Adipose tissue (tissue), 3 donors: Measurements from ENCODE around the gene EPG5. TPM values are rescaled to one million over a fixed set of nuclear protein-coding genes. Genes with fewer than 3 reads are reported as not detected.
"Not testable (repeated sequence)": the region's sequence is repeated elsewhere in the genome, so short reads cannot be mapped to it uniquely, and the experiment has no call there.

Experiments
- H3K27ac ChIP-seq: one replicate; pipeline ENCODE4 v1.5.1; 2013; ENCODE audit warnings: low read depth, low read length
- WGBS, 3 donors: extraction: QIAGEN DNeasy Blood & Tissue Kit; methylation state at CpG; one replicate each; pipeline ENCODE4 v1.1.7; 2013; 5-methylcytosine and 5-hydroxymethylcytosine counted together
- polyA plus RNA-seq, 3 donors: library from polyadenylated mRNA; stranded (reverse); fragments of 200-250 nt; gene quantifications; one replicate each; pipeline ENCODE4 v1.2.3, GENCODE V29; 2013
- donor health status: healthy with polysubstance abuse.
- donor health status: Bipolar disorder and iron deficiency.
- donor health status: healthy.

EPG5 gene
- polyA plus RNA-seq, 3 donors = 2.9 to 4.6 (median 3.7) TPM

DNA sequence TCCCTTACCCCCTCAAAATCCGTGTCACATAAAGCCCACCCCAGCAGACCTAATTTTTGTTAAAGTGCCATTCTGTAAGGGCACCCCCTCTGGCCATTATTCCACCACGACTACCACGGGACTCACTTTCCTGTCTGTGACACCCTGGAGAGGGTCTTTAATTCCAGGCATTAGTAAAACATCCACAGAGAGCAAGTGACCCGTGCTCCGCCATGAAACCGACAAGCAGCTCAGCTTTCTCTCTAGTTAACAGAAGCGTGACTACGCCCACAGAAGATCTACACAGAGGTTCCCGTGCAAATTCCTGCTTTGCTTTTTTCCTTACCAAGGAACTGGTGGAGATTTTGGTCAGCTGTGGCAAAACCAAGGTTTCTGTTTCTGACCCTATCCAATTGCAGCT is 137.3 kb downstream of the EPG5 start:
- 61 to 69% (median 66%) methylated on average over 9 of the region's 9 CpGs for WGBS, 3 donors
- no peak overlapping the region for H3K27ac ChIP-seq

DNA sequence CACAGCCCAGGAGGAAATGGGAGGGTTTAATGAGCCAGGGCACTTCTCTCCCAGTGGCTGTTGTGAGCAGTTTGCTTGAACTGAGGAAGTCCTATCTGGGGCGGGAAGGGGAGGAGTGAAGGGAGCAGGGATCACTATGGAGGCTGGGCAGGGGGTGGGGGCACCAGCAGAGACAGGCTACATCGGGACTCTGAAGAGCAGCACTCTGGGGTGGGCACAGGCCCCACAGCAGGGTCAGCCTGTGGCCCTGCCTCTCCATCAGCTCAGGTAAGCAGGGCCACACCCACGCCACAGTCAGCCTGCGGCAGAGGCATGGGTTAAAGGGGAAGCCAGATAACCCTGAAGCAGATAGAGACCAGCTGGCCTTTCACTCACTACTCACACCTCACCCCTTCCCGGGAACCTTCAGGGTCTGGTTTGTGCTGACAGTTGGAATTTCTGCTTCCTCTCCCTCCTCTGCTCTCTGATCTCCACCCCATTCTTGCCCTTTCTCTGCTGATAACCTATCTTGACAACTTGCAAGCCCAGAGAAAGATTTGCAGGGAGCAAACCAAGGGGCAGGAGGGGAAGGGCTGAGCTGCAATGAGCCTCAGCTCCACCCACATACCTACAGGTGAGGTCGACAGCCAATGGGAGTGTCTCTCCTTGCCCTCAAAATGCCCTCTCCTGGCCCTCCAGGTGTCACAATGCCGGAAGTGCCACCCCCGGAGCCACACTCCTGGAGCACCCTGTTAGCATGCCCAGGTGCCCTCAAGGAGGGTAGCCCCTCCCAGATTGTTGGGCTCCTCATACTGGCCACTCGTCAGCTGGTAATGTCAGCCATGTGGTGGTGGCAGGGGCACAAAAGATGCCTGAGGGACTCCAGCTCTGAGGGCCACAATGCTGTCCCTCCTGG is 138.0 kb downstream of the EPG5 start:
- H3K27ac ChIP-seq = no peak overlapping the region
- 28 to 45% (median 30%) methylated on average over 9 of the region's 9 CpGs for WGBS, 3 donors

DNA sequence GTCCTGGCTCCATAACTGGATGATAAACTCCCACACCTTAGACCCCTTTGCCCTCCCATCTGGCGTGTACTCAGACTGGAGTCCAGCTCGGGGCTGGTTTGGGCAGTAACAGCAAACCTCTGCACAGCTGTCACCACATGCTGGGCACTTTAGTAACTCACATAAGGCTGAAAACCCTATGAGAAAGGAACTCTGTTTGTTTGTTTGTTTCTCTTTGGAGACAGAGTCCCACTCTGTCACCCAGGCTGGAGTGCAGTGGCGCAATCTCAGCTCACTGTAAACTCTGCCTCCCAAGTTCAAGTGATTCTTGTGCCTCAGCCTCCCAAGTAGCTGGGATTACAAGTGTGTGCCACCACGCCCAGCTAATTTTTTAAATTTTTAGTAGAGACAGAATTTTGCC is 140.4 kb downstream of the EPG5 start:
- 94 to 95% (median 94%) methylated on average over 4 of the region's 4 CpGs for WGBS, 3 donors
- H3K27ac ChIP-seq = not testable (repeated sequence)

DNA sequence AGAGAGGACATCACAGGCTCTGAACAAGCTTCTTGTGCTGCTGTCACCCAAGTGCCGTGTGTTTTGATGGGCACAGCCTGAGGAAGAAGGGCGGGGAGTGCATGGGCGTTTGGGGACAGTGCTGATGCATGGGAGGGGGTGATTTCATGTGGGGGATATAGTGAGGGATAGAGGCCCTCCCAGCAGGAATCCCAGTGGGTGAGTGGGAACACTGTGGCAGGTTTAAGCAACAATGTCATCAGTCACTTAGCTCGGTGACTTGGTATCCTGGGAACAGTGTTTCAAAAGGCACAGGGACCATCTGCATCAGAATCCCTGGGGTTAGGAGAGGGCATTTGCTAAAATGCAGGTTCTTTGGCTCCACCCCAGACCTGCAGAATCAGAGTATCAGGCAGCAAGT is 141.0 kb downstream of the EPG5 start:
- no peak overlapping the region for H3K27ac ChIP-seq
- WGBS, 3 donors = 75 to 89% (median 81%) methylated on average over 4 of the region's 4 CpGs

DNA sequence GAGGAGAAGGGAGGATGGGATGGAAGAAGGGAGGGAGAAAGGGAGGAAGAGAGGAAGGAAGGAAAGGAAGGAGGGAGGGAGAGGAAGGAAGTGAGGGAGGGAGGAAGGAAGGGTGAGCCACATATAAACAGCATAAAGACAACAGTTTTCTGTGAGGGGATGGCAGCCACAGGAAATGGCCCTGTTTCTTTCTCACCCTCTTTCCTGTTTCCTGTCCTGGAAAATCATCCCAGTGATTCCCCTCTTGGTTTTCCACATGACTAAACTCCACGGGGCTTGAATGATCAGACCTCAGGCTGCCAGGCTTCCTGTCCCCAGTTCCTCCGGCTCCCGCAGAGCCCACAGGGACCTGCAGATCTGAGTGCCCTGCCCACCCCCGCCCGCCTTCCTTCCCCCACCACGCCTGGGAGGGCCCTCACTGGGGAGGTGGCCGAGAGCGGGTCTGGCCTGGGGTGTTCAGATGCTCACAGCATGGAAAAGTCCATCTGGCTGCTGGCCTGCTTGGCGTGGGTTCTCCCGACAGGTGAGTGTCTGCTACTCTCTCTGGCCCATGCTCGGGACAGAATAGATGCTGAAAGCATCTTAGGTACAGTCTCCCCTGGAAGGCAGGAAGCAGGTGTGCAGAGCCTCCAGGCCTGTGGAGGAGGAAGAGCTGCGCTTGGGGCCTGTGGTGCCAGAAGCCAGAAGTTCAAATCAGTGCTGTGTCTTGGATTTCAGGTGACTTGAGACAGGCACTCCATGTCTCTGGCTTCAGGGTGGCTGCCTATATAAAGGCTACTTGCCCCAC is 141.7 kb downstream of the EPG5 start, which contains the start of gene SIGLEC15:
SIGLEC15 (plus strand) TSS at position 418 of the 787 bp plus-strand sequence; CDS start at position 472, 54 bp downstream.
- 41 to 73% (median 50%) methylated on average over 12 of the region's 12 CpGs for WGBS, 3 donors

DNA sequence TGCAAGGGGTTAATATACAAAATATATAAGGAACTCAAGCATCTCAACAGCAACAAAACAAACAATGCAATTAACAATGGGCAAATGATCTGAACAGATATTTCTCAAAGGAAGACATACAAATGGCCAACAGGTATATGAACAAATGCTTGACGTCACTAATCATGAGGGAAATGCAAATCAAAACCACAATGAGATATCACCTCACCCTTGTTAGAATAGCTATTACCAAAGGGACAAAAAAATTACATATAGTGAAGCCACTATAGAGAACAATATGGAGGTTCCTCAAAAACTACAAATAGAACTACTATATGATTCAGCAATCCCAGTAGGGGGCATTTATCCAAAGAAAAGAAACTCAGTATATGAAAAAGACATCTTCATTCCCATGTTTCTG is 145.4 kb downstream of the EPG5 start:
- H3K27ac ChIP-seq = no peak overlapping the region
- 66 to 84% (median 70%) methylated on average over 1 of the region's 1 CpG for WGBS, 3 donors

More for the DNA sequence above, 141.7 kb downstream of the EPG5 start, which contains the start of gene SIGLEC15:
- no peak within 1 kb of the TSS for H3K27ac ChIP-seq

DNA sequence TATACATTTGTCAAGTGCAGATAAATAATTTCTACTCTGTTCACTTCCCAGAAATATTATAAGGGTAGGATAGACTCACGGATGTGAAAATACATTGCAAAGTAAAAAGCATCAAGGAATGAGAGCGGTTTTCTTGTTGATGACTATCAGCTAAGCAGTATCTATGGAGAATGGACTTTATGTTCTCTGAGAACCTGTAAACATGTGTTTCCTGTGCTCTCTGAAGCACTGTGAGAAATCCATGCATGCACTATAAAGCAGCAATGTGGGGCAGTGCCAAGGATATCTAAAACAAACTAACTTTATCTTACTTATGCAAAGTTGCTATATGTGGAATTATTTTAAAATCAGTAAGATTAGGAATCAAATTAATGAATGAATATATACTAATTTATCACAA is 146.1 kb downstream of the EPG5 start:
- WGBS, 3 donors = 72 to 83% (median 76%) methylated on average over 2 of the region's 2 CpGs
- no peak overlapping the region for H3K27ac ChIP-seq

DNA sequence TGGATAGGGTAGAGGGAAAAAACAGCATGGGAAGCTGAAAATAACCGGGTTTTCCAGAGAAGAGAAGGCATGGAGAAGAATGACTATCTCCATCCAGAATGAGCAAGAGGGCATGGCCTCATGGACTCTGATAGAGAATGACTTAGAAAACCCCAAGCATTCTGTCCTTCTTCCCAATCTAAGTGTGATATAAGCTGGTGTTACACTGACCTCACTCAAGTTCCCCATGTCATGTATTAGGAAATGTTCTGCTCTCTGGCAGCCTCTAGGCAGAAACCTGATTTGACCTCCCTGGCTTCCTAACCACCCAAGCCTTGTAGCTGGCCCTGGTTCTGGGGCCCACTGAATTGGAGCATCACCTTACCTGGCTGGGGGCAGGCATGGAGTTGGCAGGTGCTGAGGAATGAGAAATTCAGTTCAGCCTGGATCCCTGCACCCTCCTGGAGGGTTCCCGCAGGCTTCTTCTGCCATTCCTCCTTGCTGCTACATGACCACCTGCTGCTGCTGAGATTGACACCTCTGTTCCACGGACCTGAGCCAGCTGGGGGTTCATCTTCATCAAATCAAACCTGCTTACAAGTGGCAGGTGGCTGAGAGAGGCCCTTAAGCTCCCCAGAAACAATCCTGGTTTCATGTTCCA is 146.9 kb downstream of the EPG5 start:
- no peak overlapping the region for H3K27ac ChIP-seq
- 76 to 78% (median 77%) methylated on average over 3 of the region's 3 CpGs for WGBS, 3 donors

DNA sequence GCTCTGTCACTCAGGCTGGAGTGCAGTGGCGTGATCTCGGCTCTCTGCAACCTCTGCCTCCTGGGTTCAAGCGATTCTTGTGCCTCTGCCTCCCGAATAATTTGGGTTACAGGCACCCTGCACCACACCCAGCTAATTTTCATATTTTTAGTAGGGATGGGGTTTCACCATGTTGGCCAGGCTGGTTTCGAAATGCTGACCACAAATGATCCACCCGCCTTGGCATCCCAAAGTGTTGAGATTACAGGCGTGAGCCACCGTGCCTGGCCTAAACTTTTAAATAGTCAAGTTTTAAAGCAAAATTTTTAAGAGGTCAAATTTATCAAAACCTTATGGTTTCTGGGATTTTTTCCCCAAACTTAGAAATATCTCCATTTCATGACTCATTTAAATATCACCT is 148.4 kb downstream of the EPG5 start:
- not testable (repeated sequence) for H3K27ac ChIP-seq
- WGBS, 3 donors = 72 to 95% (median 73%) methylated on average over 8 of the region's 8 CpGs

DNA sequence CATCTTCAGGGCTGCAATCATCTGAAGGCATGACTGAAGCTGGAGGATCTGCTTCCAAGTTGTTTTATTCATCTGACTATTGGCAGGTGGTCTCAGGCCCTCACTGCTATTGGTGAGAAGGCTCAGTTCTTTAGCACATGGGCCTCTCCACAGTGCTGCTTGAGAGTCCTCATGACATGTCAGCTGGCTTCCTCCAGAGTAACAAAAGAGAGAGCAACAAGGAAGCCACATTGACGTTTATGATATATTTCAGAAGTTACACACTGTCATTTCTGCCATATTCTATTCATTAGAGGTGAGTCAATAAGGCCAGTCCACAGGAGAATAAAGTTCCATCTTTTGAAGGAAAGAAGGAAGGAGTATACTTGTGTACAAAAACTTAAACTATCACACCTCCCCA is 149.6 kb downstream of the EPG5 start:
- H3K27ac ChIP-seq = no peak overlapping the region
- 54 to 66% (median 57%) methylated on average over 1 of the region's 1 CpG for WGBS, 3 donors

DNA sequence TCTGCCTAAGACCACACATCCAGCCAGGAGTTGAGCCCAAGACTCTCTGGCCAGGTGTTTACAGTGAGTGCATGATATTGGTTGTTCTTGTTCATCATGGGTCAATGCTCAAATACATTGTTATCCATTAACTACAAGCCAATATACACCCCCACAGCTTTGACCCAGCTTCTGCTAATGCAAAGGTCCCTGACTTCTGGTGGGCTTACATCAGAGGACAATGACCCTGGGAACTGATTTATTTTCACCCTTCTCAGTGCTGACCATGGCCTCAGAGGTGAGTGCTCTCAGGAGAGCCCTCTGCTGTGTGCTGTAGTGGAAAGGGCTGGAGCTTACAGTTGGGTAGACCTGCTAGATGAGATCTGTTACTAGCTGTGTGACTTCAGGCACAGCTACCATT is 152.4 kb downstream of the EPG5 start:
- H3K27ac ChIP-seq = not testable (repeated sequence)

DNA sequence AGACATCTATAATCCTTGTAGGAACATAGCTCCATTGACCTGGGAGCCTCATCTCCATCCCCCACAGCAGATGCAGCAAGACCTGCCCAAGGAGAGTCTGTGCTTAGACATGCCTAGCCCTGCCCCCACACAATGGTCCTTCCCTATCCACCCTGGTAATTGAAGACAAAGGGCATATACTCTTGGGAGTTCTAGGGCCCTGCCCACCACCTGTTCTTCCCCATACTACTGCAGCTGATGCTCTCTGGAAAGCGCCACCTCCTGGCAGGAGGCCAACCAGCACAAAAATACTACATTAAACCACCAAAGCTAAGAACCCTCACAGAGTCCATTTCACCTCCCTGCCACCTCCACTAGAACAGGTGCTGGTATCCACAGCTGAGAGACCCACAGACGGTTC is 160.0 kb downstream of the EPG5 start:
- H3K27ac ChIP-seq = not testable (repeated sequence)
- 28 to 51% (median 47%) methylated on average over 2 of the region's 2 CpGs for WGBS, 3 donors

DNA sequence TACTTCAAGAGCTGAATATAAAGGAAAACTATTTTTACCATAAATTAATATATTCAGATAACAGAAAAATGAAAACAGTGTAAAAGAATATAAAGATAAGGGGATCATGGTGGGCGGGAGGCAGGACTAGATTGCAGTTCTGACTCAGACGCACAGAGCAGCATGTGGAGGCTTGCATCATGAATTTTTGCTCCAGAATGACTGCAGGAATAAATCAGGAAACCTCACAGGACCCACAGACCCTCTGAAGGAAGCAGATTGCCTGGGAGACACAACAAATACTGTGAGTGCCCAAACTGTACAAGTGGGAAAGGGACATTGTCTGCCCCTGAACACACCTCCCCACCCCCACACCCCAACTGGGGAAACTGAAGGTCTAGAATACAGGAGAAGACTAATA is 160.9 kb downstream of the EPG5 start:
- 35 to 69% (median 47%) methylated on average over 2 of the region's 2 CpGs for WGBS, 3 donors
- H3K27ac ChIP-seq = no peak overlapping the region

DNA sequence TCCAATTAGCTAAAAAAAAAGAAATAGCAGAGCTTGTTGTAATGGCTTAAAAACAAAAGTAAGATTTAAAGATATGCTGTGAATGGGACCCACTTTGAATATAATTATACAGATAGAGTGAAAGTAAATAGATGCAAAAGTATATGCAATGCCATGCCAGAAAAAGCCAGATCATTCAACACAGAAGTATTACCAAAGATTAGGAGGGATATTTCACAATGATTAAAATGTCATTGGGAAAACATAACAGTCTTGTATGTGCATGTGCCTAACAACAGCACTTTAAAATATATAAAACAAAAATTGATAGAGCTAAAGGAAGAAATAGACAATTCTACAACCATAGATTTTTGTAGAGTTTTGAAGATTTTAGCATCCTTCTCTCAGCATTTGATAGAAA is 161.6 kb downstream of the EPG5 start:
- H3K27ac ChIP-seq = no peak overlapping the region

DNA sequence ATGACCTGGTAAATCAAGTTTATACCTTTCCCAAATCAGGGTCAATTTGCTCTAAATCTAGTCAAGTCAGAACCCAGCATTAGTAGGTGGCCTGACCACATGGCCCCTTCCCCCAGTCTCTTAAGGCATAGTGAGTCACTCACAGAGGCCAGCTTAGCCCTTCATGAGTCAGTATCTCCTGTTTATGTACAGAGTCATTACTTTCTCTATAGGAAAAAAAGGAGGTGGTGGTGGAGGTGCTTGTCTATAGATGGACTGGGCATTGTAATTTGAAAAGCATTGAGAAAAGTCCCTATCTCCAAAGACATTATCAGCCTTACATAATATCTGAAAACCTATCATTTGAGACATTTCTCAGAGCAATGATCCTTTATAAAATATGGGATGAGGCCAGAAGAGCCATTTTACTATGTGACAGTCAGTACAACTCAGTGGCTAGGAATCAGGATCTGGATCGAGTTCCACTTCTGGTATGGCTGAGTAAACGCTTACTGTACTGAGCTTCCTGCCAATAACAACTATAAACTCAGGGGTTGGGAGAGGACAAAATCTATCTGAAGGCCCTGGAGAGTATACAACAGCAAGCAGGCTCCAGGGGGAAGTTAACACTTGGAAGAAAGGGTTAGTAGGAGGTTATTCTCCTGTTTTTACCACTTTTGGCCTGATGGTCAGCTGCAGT is 164.2 kb downstream of the EPG5 start:
- WGBS, 3 donors = 74 to 86% (median 80%) methylated on average over 2 of the region's 2 CpGs
- no peak overlapping the region for H3K27ac ChIP-seq

DNA sequence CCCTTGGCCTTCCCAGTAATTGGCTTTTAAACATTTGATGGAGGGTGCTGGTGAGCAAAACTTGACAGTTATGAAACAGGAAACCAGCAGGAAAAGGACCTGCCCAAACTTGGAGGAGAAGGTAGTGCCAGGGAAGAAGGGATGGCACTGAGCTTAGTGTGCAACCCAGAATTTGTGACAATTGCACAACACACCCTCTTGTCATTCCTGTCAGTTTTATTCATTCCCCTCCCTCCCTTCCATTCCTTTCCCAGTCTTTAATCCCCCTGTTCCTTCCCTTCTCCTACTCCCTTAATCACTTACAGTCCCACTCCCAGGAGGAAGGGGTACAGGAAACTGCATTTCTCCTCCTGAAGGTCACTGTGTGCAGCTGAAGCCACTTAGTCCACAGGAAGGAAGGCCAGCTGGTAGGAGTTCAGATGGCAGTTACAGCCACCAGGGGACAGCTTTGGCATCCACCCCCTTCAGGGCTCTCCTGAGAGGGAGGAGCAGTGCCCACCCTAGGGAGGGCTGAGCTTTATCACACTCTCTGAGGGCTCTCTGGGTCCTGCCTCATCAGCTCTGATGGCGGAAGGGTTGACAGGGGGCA is 165.6 kb downstream of the EPG5 start:
- H3K27ac ChIP-seq = no peak overlapping the region
- WGBS, 3 donors = 63 to 96% (median 80%) methylated on average over 1 of the region's 1 CpG
